GM12865 (cell line): Measurements from ENCODE around the gene SMIM13.

Experiments used
- DNase-seq: peaks from one replicate; pipeline ENCODE4 v3.0.0; 2010; ENCODE audit warnings: low read depth
- H3K4me3 ChIP-seq: 2 replicates; pipeline ENCODE4 v1.5.1; 2011; ENCODE audit warnings: mild to moderate bottlenecking, low read depth, low read length, control low read depth
- TF ChIP-seq, protein P1 (sequence below): IDR thresholded peaks from 2 replicates; pipeline ENCODE4 v1.5.1; 2011; ENCODE audit warnings: low read length, control low read depth, low read depth, inconsistent platforms; ENCODE audit not compliant: insufficient read depth; ENCODE audit errors: missing control alignments

SMIM13 gene

DNA sequence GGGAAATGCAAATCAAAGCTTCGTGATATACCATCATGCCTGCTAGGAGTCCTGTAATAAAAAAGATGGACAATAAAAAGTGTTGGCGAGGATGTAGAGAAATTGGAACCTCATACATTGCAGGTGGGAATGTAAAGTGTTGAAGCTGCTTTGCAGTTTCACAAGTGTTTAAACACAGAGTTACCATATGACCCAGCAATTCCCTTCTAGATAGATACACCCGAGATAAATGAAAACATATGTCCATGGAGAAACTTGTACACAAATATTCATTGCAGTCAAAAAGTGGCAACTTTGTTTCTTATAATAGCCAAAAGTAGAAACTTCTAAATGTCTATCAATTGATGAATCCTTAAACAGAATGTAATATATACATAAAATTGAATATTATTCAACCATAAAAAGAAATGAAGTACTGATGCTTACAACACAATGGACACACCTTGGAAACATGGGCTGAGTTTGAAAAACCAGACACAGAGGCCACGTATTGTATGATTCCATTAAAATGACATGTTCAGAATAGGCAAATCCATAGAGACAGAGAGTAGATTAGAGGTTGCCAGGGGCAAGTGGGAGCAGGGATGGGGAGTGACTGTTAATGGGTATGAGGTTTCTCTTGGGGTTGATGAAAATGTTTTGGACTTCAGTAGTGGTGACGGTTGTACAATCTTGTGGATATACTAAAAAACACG, 38.7 kb downstream of the SMIM13 start:
- TF ChIP-seq, protein P1, sequence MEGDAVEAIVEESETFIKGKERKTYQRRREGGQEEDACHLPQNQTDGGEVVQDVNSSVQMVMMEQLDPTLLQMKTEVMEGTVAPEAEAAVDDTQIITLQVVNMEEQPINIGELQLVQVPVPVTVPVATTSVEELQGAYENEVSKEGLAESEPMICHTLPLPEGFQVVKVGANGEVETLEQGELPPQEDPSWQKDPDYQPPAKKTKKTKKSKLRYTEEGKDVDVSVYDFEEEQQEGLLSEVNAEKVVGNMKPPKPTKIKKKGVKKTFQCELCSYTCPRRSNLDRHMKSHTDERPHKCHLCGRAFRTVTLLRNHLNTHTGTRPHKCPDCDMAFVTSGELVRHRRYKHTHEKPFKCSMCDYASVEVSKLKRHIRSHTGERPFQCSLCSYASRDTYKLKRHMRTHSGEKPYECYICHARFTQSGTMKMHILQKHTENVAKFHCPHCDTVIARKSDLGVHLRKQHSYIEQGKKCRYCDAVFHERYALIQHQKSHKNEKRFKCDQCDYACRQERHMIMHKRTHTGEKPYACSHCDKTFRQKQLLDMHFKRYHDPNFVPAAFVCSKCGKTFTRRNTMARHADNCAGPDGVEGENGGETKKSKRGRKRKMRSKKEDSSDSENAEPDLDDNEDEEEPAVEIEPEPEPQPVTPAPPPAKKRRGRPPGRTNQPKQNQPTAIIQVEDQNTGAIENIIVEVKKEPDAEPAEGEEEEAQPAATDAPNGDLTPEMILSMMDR: no peak
- DNase-seq: no peak
- no peak overlapping the region for H3K4me3 ChIP-seq

- TF ChIP-seq, protein P1: no peak
- no peak overlapping the region for H3K4me3 ChIP-seq
- DNase-seq: no peak
These were observed 39.6 kb downstream of the SMIM13 start for GRCh38 chr6:11133281-11133680.

DNA sequence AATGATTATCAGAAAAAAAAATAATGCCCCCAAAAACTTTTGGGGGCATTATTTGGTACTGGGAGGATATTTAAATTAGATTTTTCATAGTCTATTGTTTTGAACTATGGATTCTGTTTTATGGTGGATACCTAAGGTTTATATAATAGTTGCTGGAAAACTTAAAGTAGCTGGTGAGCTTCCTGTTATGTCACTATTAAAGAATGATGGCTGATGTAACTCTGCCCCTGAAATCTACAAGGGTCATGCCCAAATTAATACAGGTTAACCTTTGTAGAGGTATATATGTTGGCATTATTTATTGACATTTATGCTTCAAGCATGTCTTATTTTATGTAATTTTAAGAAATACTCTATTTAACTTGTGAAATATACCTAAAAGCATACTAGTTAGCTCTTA, 43.2 kb downstream of the SMIM13 start:
- H3K4me3 ChIP-seq: no peak overlapping the region
- no peak for DNase-seq
- TF ChIP-seq, protein P1: no peak

DNA sequence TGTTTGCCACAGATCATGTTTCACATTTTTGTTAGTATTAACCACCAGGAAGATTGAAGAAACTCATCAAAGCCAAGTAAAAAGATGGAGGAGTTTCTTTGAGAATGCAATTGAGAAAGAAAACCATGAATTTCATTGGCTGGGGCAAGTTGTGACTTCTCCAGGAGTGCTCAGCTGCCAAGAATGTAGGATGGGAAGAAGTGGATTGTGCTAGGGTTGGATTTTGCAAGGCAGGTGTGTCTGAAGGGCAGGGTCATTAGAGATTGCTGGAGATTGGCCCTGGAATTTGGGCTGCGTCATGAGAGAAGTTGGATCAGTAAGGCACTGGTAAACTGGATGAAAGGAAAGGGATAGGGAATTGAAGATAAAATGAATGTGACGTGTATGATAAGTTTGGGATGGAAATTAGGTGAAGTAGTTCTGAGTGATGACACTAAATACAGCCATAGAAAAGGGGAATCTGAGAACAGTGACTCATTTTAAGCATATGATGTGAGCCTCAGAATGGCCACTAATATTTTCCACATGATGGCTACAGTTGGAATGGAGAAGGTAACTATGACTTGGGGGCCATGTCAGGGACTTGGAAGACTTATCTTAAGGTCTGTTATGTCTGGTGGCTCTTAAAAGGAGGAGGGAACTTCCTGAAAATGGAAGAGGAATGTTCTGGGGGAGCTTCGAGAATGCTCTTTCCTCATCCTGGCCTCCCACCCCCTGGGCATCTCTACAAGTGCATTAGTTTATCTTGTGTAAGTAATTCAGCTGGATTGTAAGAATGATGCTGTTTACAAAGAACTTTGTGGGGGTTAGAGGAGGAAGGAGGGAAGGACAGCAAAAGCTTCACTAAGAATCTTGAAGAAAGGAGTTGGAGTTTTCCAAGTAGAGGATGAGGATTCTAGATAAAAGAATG, 45.7 kb downstream of the SMIM13 start:
- H3K4me3 ChIP-seq: no peak overlapping the region
- peak; percentile 9 for DNase-seq
- TF ChIP-seq, protein P1: no peak

DNA sequence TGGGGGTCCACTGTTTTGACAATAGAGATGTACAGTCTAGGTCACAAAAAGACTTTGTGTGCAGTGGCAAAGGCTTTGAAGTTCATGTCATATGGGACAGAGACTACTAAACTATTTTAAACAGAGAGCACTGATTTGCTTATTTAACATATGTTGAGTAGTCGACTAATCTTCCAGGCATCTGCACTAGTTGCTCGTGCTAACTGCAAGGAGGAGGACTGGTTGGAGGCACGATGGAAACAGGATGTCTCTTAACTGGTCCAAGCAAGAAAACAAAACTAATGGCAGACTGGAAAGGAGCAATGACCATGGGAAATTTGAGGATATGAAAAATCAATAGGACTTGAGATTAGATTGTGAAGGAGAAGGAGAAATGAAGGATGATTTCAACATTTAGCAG, 46.4 kb downstream of the SMIM13 start:
- no peak for DNase-seq
- no peak overlapping the region for H3K4me3 ChIP-seq
- TF ChIP-seq, protein P1: no peak

GRCh38 chr6:11141295-11141694, 47.7 kb downstream of the SMIM13 start:
- no peak for DNase-seq
- TF ChIP-seq, protein P1: no peak
- H3K4me3 ChIP-seq: no peak overlapping the region
